Endothelial cell (in vitro differentiated cells): ENCODE data around the gene GFRA3. TPM values are rescaled to one million over a fixed set of nuclear protein-coding genes. Genes with fewer than 3 reads are reported as not detected.

Source experiments
- DNase-seq: peaks from one replicate; pipeline ENCODE4 v3.0.0; 2021; ENCODE audit warnings: low spot score
- H3K27ac Mint-ChIP-seq: one replicate; pipeline ENCODE4 v1.8.0; 2021; ENCODE audit warnings: mixed read lengths, inconsistent platforms; ENCODE audit not compliant: unreplicated experiment
- H3K27me3 Mint-ChIP-seq: one replicate; pipeline ENCODE4 v1.8.0; 2021; ENCODE audit warnings: mild to moderate bottlenecking, moderate library complexity, mixed read lengths, inconsistent platforms; ENCODE audit not compliant: unreplicated experiment
- H3K36me3 Mint-ChIP-seq: one replicate; pipeline ENCODE4 v1.8.0; 2021; ENCODE audit warnings: mild to moderate bottlenecking, low read depth, mixed read lengths, inconsistent platforms; ENCODE audit not compliant: unreplicated experiment
- H3K4me1 Mint-ChIP-seq: one replicate; pipeline ENCODE4 v1.8.0; 2021; ENCODE audit warnings: mild to moderate bottlenecking, mixed read lengths, inconsistent platforms; ENCODE audit not compliant: unreplicated experiment
- H3K4me3 Mint-ChIP-seq: one replicate; pipeline ENCODE4 v1.8.0; 2021; ENCODE audit warnings: mild to moderate bottlenecking, mixed read lengths, inconsistent platforms; ENCODE audit not compliant: unreplicated experiment
- H3K9me3 Mint-ChIP-seq: one replicate; pipeline ENCODE4 v1.8.0; 2021; ENCODE audit warnings: mixed read lengths, inconsistent platforms; ENCODE audit not compliant: unreplicated experiment
- total RNA-seq: library from RNA; stranded (reverse); fragmentation: NEBNext Ultra II Directional; extraction: Animal tissue kit (Norgen Biotek cat#: 25700); gene quantifications from one replicate; pipeline ENCODE4 v1.2.1, GENCODE V29; 2021; ENCODE audit not compliant: unreplicated experiment
- TF ChIP-seq, protein P1 (sequence below): fragments of 200-600 bp; sonication (generic); IDR thresholded peaks from one replicate; pipeline ENCODE4 v1.5.0; 2021; ENCODE audit warnings: antibody characterized with exemption; ENCODE audit not compliant: unreplicated experiment

The GFRA3 gene
- total RNA-seq, 1 donor from 2014 or later = 0.13 TPM

DNA sequence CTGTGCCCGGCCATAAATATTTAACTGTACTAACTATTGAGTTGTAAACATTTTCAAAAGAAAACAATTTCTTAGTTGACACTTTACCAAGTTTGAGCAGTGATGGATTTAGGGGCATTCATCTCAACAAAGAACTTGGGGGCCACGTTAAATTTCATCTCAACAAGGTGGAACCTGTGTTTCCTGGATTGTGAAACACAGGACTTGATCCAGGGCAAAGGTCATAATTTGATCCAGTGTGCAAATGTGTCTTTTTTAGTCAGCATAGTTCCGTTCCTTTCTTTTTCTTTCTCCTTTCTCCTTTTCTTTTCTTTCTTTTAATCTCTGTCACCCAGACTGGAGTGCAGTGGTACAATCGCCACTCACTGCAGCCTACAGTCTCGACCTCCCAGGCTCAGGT, 3.1 kb downstream of the GFRA3 start:
- H3K9me3 Mint-ChIP-seq = no peaks in the 10 kb centered on the region

DNA sequence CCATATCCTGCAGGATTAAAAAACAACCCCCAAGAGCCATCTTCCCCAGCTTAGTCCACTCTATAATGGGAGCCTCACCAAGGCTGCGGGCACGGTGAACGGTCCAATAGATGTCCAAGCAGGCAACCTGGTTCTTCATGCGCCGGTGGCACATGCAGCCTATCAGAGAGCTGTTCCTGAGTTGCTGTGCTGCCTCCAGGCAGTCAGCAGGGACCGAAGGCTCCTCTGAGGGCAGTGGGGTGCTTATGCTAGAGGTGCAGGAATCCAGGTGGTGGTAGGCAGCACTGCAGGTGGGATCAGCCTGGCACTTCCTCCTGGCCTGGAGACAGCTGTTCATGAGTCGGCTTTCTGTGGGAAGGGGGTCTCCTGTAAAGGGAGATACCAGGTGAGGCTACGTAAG, 10.2 kb downstream of the GFRA3 start:
- H3K36me3 Mint-ChIP-seq = no peaks in the 10 kb centered on the region
- TF ChIP-seq, protein P1, sequence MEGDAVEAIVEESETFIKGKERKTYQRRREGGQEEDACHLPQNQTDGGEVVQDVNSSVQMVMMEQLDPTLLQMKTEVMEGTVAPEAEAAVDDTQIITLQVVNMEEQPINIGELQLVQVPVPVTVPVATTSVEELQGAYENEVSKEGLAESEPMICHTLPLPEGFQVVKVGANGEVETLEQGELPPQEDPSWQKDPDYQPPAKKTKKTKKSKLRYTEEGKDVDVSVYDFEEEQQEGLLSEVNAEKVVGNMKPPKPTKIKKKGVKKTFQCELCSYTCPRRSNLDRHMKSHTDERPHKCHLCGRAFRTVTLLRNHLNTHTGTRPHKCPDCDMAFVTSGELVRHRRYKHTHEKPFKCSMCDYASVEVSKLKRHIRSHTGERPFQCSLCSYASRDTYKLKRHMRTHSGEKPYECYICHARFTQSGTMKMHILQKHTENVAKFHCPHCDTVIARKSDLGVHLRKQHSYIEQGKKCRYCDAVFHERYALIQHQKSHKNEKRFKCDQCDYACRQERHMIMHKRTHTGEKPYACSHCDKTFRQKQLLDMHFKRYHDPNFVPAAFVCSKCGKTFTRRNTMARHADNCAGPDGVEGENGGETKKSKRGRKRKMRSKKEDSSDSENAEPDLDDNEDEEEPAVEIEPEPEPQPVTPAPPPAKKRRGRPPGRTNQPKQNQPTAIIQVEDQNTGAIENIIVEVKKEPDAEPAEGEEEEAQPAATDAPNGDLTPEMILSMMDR = no peak
- peaks cover 3% of the 10 kb centered on the region for H3K4me1 Mint-ChIP-seq
- H3K27me3 Mint-ChIP-seq = peaks cover 3% of the 10 kb centered on the region
- H3K27ac Mint-ChIP-seq = no peak overlapping the region
- H3K4me3 Mint-ChIP-seq = no peak overlapping the region
- H3K9me3 Mint-ChIP-seq = no peaks in the 10 kb centered on the region
- no peak for DNase-seq

More for the DNA sequence above, 3.1 kb downstream of the GFRA3 start:
- Mint-ChIP-seq H3K4me3 (no peak overlapping the region), H3K36me3 (peaks cover 5% of the 10 kb centered on the region), H3K4me1 (peaks cover 7% of the 10 kb centered on the region), H3K27me3 (peaks cover 10% of the 10 kb centered on the region), H3K27ac (no peak overlapping the region)
- TF ChIP-seq, protein P1 = no peak
- DNase-seq = no peak

DNA sequence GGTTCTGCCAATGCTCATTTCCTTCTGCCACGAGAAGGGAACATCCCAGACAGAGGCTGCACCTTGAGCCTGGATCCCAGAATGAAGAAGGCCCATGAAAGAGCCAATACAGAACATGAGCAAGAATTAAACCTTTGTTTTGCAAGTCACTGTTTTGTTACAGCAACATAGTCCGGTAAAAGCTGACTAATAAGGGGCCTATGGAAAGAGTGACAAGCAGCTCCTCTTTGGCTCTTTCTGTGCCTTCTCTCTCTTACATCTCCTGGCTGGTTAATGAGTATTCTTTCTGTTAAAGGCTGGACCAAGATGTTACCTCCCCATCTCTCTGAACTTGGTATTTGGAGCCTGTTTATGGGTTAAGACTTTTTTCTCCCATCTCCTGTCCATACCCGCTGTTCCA, 10.8 kb downstream of the GFRA3 start:
- no peak for DNase-seq
- TF ChIP-seq, protein P1 = no peak
- Mint-ChIP-seq H3K4me1 (peaks cover 3% of the 10 kb centered on the region), H3K27ac (no peak overlapping the region), H3K4me3 (no peak overlapping the region), H3K27me3 (peaks cover 3% of the 10 kb centered on the region), H3K9me3 (no peaks in the 10 kb centered on the region), H3K36me3 (no peaks in the 10 kb centered on the region)

DNA sequence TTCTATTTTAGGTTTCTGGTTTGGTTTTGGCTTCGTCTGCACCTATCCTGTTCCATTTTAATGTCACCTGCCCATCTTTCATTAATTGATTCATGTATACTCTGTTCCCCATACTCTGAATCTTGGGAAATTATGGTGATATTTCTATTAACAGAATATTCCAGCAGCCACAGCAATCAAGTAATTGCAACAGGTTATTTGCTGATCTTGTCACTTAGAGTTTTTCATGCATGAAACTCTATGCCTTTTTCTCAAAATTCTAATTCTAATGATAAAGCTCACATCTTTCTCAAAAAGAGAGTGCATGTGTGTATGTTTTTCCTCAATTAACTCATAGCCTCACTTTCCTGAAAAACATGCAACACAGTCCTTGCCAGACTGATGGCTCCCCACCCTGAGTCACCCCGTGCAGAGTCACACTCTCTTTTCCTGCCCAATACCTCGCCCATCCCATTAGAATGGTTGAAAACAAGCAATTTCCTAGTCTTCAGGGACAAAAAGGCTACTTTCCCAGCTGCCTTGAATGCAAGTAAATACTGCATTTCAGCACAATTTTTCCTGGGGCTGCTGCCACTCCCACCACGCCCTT, 15.6 kb downstream of the GFRA3 start:
- no peaks in the 10 kb centered on the region for H3K9me3 Mint-ChIP-seq
- H3K27me3 Mint-ChIP-seq = peaks cover 3% of the 10 kb centered on the region
- TF ChIP-seq, protein P1 = no peak
- H3K36me3 Mint-ChIP-seq = no peaks in the 10 kb centered on the region
- no peak for DNase-seq
- peaks cover 3% of the 10 kb centered on the region for H3K4me1 Mint-ChIP-seq
- H3K27ac Mint-ChIP-seq = no peak overlapping the region
- H3K4me3 Mint-ChIP-seq = no peak overlapping the region

DNA sequence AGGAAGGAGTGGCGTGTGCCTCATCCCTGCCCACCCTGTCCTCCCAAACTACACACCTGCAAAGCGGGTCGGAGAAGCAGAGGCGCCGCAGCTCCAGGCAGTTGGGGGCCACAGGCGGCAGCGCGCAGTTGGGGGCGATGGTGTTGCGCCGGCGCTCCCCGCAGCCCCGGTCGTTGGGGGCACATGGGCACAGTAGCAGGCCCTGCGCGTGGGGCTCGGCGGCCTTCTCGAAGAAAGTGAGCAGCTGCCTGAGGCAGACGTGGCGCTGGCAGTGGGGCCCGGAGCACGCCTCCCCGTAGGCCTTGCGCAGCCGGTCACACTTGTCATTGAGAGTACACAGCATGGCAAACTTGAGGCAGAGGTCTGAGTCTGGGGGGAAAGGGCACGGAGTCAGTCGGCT, 16.8 kb downstream of the GFRA3 start:
- Mint-ChIP-seq H3K27me3 (peaks cover 3% of the 10 kb centered on the region), H3K36me3 (no peaks in the 10 kb centered on the region), H3K4me3 (no peak overlapping the region), H3K9me3 (no peaks in the 10 kb centered on the region), H3K27ac (no peak overlapping the region), H3K4me1 (peaks cover 3% of the 10 kb centered on the region)
- DNase-seq = no peak
- TF ChIP-seq, protein P1 = no peak
